ENCODE measurements around the gene ZNF439.
A peak's percentile ranks its signal among the peaks of the same experiment; 100 is the strongest.
"Not testable (repeated sequence)": the region's sequence is repeated elsewhere in the genome, so short reads cannot be mapped to it uniquely, and the experiment has no call there.

Gene ZNF439

DNA sequence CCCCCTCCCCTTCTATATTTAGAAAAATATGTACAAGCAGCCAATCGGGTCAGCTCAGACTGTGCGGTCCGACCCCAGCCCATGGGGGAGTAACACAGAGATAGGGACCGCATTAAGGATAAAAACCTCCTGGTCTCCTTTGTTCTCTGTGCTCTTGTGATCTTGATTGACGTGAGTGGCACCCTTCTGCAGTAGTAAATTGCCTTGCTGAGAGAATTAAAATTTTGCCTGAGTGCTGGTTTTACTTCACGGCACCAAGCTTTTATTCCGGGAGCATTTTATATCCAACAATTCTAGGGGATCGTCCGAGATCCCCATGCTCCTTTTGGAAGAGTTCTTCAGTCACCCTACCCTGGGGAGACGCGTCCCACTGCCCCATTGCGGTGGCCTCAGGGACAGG lies 32.1 kb downstream of the ZNF439 start:
- intact Hi-C loops (cut with DNase I; ENCODE audit: low total_unique reads): loop anchor here (10.0 kb wide), 1 partner anchor 86 kb away; the partner anchor contains the start of gene ZNF491
- no peaks in the 10 kb centered on the region for H3K9me3 ChIP-seq
- H3K4me1 ChIP-seq: no peaks in the 10 kb centered on the region
- TF ChIP-seq CTCF (IDR thresholded peaks at IDR 0.05): no peak
- no peaks in the 10 kb centered on the region for H3K27me3 ChIP-seq
- DNase-seq: no peak
- no peak overlapping the region for H3K27ac ChIP-seq
- H3K36me3 ChIP-seq: no peaks in the 10 kb centered on the region
- H3K4me3 ChIP-seq: no peak overlapping the region

- H3K4me3 ChIP-seq: no peak overlapping the region
- no peaks in the 10 kb centered on the region for H3K36me3 ChIP-seq
- H3K27me3 ChIP-seq: no peaks in the 10 kb centered on the region
- H3K9me3 ChIP-seq: no peaks in the 10 kb centered on the region
- H3K4me1 ChIP-seq: no peaks in the 10 kb centered on the region
- H3K27ac ChIP-seq: no peak overlapping the region
- intact Hi-C loops (cut with DNase I; ENCODE audit: low total_unique reads): loop anchor here (10.0 kb wide), 1 partner anchor 86 kb away; the partner anchor contains the start of gene ZNF491
- peak; percentile 24 to 66 for DNase-seq
- peak; percentile 59 to 66 for TF ChIP-seq CTCF (IDR thresholded peaks at IDR 0.05)
Measured at GRCh38 chr19:11881151-11881800, 32.8 kb downstream of the ZNF439 start.

DNA sequence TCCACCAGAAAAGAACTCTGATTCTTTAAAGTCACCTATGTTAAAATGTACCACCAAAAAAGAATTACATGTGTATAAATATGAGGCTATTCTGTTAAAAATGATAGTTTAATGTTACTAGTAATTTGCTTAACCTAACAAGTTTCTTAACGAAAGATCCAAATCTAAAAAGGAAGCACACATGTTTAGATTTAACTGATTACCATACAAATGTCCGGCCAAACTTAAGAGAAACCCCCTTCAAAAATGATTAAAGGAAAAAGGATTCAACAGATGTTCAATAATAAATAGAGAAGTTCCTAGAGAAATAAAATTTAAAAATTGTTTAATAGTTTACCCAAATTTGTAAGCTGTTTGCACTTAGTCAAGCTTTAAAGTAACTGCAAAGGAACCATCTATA lies 34.1 kb downstream of the ZNF439 start:
- no peak for DNase-seq
- Histone ChIP-seq H3K4me1 (peaks cover 0 to 5% (median 2%) of the 10 kb centered on the region in 4 donors), H3K36me3 (no peaks in the 10 kb centered on the region), H3K9me3 (no peaks in the 10 kb centered on the region), H3K27ac (no peak overlapping the region), H3K4me3 (no peak overlapping the region), H3K27me3 (no peaks in the 10 kb centered on the region)
- no peak for TF ChIP-seq CTCF (IDR thresholded peaks at IDR 0.05)
- intact Hi-C loops (cut with DNase I; ENCODE audit: low total_unique reads): loop anchor here (10.0 kb wide), 1 partner anchor 88 kb away; the partner anchor contains the start of gene ZNF491

- H3K4me3 ChIP-seq: peak overlapping the region; percentile 75 to 87
- H3K27ac ChIP-seq: peak overlapping the region; percentile 93 to 95
- H3K27me3 ChIP-seq: no peaks in the 10 kb centered on the region
- H3K36me3 ChIP-seq: no peaks in the 10 kb centered on the region
- DNase-seq: no peak
- intact Hi-C loops (cut with DNase I; ENCODE audit: low total_unique reads): loop anchor here (10.0 kb wide), 1 partner anchor 92 kb away; the partner anchor contains the start of gene ZNF491
- TF ChIP-seq CTCF (IDR thresholded peaks at IDR 0.05): no peak
- no peaks in the 10 kb centered on the region for H3K9me3 ChIP-seq
- peaks cover 0 to 17% (median 7%) of the 10 kb centered on the region in 4 donors for H3K4me1 ChIP-seq
Measured at GRCh38 chr19:11887234-11887610, 38.7 kb downstream of the ZNF439 start.

GRCh38 chr19:11887611-11888531 lies 39.3 kb downstream of the ZNF439 start, which contains the start of gene ZNF69:
ZNF69 (plus strand) TSS chr19:11887782; CDS start chr19:11887924, 142 bp downstream.
- intact Hi-C loops (cut with DNase I; ENCODE audit: low total_unique reads): loop anchor here (10.0 kb wide), 1 partner anchor 93 kb away; the partner anchor contains the start of gene ZNF491
- Histone ChIP-seq H3K27me3 (no peaks in the 10 kb centered on the region), H3K4me3 (peak within 1 kb of the TSS; percentile 75 to 87), H3K27ac (peak within 1 kb of the TSS; percentile 93 to 95), H3K9me3 (no peaks in the 10 kb centered on the region), H3K4me1 (peaks cover 0 to 17% (median 7%) of the 10 kb centered on the region in 4 donors), H3K36me3 (no peaks in the 10 kb centered on the region)
- DNase-seq: peak; percentile 92 to 94
- peak; percentile 28 for TF ChIP-seq CTCF (IDR thresholded peaks at IDR 0.05)

DNA sequence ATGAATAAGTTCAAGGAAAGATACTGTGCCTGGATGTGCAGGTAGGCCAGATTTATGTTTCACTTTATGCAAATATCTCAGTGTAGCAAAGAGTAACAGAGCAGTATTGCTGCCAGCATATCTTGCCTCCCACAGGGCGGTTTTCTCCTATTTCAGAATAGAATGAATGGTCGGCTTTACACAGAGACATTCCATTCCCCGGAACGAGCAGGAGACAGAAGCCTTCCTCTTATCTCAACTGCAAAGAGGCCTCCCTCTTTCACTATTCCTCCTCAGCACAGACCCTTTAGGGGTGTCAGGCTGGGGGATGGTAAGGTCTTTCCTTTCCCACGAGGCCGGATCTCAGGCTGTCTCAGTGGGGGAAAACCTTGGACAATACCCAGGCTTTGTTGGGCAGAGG lies 41.4 kb downstream of the ZNF439 start:
- H3K36me3 ChIP-seq, H3K27me3 ChIP-seq, H3K4me3 ChIP-seq, H3K27ac ChIP-seq, H3K9me3 ChIP-seq, DNase-seq: not testable (repeated sequence)
- intact Hi-C loops (cut with DNase I; ENCODE audit: low total_unique reads): loop anchor here (10.0 kb wide), 1 partner anchor 95 kb away; the partner anchor contains the start of gene ZNF491
- H3K4me1 ChIP-seq: peaks cover 0 to 17% (median 7%) of the 10 kb centered on the region in 4 donors
